Measurements from ENCODE around the gene GAL.

The GAL gene

GRCh38 chr11:68683121-68683520 is 1.2 kb upstream of the GAL start:
- TF ChIP-seq CTCF (IDR thresholded peaks at IDR 0.05), result no peak
- H3K9me3 Mint-ChIP-seq, result no peaks in the 10 kb centered on the region
- no peak overlapping the region for H3K4me3 Mint-ChIP-seq
- H3K27ac Mint-ChIP-seq, result no peak overlapping the region
- H3K36me3 Mint-ChIP-seq (ENCODE audit: low read depth), result no peaks in the 10 kb centered on the region
- DNase-seq, result no peak
- H3K27me3 Mint-ChIP-seq (ENCODE audit: low read depth, poor library complexity), result peaks cover 81% of the 10 kb centered on the region
- H3K4me1 Mint-ChIP-seq, result peaks cover 30% of the 10 kb centered on the region

- H3K9me3 Mint-ChIP-seq, result no peaks in the 10 kb centered on the region
- H3K4me1 Mint-ChIP-seq, result peaks cover 33% of the 10 kb centered on the region
- no peak overlapping the region for H3K4me3 Mint-ChIP-seq
- H3K27me3 Mint-ChIP-seq (ENCODE audit: low read depth, poor library complexity), result peaks cover 86% of the 10 kb centered on the region
- TF ChIP-seq CTCF (IDR thresholded peaks at IDR 0.05), result no peak
- no peaks in the 10 kb centered on the region for H3K36me3 Mint-ChIP-seq (ENCODE audit: low read depth)
- DNase-seq, result no peak
- no peak overlapping the region for H3K27ac Mint-ChIP-seq
Observed at GRCh38 chr11:68683536-68684384, 584 bp upstream of the GAL start.

DNA sequence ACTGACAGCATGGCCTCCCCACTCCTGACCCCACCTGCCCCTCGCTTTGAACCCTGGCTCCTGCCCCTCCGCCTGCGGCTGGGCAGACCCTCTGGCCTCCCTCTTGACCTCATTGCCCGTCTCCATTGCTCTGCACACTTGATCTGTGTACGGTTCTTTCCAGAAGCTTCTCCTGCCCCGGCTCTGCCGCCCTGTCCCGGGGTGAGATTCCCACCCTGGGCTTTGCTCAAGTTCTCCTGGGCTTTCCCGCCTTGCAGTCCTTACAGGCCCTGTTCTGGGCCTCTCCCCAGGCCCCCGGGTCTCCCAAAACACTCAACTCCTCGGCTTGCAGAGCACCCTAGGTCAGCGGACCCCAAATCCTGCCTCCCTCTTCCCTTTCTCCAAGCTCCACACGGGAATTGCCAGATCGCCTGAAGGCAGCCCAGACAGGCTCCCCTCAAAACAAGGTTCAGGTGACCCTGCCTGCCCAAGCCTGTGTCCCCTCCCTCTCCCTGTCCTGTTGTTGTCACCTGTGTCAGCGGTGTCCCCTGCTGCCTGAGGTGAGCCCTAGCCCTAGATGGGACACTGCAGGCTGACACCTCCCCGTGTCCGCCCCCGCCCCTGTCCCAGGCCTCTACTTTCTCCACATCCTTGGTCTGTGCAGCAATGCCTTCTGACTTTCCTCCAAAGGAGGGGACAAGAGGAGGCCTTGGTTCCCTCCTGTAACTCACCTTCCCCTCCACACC is 1.5 kb downstream of the GAL start:
- Mint-ChIP-seq H3K36me3 (ENCODE audit: low read depth) (no peaks in the 10 kb centered on the region), H3K27me3 (ENCODE audit: low read depth, poor library complexity) (peaks cover 91% of the 10 kb centered on the region), H3K4me1 (peaks cover 35% of the 10 kb centered on the region), H3K9me3 (no peaks in the 10 kb centered on the region), H3K27ac (no peak overlapping the region), H3K4me3 (peak overlapping the region; percentile 64)
- no peak for DNase-seq
- TF ChIP-seq CTCF (IDR thresholded peaks at IDR 0.05), result no peak

- Mint-ChIP-seq H3K4me3 (no peak overlapping the region), H3K4me1 (peaks cover 35% of the 10 kb centered on the region), H3K9me3 (peaks cover 3% of the 10 kb centered on the region), H3K27me3 (ENCODE audit: low read depth, poor library complexity) (peaks cover 90% of the 10 kb centered on the region), H3K27ac (no peak overlapping the region), H3K36me3 (ENCODE audit: low read depth) (no peaks in the 10 kb centered on the region)
- DNase-seq, result no peak
- no peak for TF ChIP-seq CTCF (IDR thresholded peaks at IDR 0.05)
Observed at GRCh38 chr11:68686486-68686885, 2.1 kb downstream of the GAL start.

DNA sequence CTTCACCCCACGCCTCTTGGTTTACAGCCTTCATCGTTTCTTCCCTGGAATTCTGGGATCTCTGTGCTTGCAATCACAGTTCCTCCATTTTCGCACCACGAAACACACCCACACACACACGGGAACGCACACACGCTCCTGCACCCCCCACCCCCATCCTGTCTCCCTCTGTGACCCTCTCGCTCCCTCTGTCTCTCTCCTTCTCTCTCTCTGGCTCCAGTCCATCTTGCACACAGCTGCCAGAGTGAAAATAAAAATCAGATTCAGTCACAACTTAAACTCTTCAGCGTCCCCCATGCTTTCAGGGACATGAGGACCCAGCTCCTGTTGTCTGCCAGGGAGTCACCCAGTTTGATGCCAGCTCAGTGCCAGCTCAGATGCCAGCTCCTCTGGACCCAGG is 3.0 kb downstream of the GAL start:
- Mint-ChIP-seq H3K27me3 (ENCODE audit: low read depth, poor library complexity) (peaks cover 90% of the 10 kb centered on the region), H3K4me3 (no peak overlapping the region), H3K27ac (no peak overlapping the region), H3K4me1 (peaks cover 31% of the 10 kb centered on the region), H3K36me3 (ENCODE audit: low read depth) (no peaks in the 10 kb centered on the region), H3K9me3 (peaks cover 3% of the 10 kb centered on the region)
- TF ChIP-seq CTCF (IDR thresholded peaks at IDR 0.05), result no peak
- DNase-seq, result no peak

Measured in nephron progenitor cell (in vitro differentiated cells).